T-helper 22 cell (primary cell): ENCODE measurements around the gene C6orf118.

Source experiments
- DNase-seq: peaks from one replicate; pipeline ENCODE4 v3.0.0-alpha.2; 2020; ENCODE audit warnings: low read depth

Gene C6orf118

DNA sequence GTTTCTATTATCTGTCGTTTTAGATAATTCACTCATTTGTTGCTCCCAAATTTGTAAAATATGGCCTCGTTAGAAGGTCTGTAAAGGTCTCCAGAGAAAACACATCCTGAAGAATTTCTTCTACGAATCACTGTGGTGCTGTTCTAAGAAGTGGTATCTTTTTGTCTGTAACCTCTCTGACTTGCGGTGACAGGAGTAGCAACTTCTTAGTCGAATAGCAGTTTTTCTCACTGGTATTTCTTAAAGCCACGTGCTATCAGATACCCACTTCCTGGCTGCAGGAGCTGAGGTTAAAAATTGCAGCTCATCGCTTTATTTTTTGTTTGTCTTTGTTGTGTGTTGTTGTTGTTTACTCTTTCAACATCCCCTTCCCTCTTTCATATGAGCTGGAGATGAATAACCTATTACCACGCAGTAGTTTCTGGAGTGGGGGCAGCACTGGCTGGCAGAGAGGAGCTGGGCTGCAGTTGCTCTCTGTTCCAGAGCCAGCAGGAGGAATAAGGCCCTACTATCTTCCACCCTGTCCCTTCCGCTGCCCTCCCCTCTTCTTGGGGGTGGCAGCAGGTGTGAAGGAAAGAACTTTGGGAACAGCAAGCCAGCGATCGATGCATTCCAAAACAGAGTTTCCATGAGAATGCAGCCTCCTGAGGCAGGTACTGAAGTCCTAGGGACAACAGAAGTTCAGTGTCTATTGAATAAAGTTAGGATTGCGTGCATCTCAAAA lies 64.7 kb downstream of the C6orf118 start:
- no peak for DNase-seq

DNA sequence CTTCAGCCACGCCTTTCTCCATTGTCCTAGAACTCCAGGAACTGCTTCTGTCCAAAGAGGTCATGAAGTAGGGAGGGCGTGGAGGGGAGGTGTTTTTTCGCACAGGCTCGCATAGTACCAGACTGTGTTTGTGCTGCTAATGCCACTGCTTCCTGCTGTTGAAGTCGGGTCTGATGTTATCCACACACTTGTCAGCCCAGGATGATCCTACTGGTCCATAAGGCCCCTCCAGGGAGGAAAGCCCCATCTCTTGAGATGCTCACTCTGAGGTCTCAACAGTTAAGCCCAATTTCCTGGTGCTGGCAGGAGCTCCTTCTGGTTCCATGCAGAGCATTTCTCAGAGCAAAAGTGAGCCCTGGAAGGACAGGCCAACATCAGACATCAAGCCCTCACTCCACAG lies 65.6 kb downstream of the C6orf118 start:
- DNase-seq: no peak

DNA sequence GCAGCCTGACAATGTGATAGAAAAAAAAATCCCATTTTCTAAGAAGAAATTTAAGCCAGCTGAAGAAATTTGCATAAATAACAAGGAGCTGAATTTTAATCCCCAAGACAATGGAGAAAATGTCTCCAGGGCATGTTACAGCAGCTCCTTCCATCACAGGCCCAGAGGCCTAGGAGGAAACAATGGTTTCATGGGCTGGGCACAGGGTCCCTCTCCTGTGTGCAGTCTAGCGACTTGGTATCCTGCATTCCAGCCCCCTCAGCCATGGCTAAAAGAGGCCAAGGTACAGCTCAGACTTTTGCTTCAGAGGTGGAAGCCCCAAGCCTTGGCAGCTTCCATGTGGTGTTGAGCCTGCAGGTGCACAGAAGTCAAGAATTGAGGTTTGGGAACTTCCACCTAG lies 73.1 kb downstream of the C6orf118 start:
- DNase-seq: no peak

DNA sequence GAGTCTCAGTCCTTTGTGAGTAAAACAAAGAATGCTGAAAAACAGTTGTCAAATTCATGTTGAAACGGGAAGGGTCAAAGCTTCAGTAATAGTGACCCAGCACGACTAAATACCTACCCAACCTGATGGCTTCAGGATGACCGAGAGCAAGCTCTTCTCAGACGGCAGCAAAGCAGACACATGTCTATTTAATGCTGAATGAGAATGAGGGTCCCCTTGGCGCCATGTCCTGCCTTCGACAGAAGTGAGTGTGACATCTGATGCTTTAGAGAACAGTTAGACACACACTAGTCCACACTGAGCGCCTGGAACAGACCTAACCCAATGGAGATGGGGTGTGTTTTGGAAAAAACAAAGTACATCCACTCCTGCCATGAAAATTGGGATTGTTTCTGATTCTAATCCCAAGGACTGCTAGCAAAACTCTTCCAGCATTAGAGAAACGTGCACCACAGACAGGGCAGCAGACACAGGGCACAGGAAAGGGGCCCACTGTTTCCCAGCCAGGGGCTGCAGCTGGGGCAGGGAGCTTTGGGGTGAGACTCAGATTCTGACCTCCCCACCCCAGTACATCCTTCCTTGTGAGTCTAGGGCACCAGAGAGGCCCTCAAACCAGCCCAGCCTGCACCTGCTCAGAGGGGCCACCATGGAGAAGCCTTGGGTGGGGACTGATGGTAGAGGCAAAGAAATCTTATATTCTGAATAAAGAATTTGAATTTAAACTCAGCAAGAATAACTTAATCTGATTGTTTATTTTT lies 76.5 kb downstream of the C6orf118 start:
- DNase-seq: no peak

DNA sequence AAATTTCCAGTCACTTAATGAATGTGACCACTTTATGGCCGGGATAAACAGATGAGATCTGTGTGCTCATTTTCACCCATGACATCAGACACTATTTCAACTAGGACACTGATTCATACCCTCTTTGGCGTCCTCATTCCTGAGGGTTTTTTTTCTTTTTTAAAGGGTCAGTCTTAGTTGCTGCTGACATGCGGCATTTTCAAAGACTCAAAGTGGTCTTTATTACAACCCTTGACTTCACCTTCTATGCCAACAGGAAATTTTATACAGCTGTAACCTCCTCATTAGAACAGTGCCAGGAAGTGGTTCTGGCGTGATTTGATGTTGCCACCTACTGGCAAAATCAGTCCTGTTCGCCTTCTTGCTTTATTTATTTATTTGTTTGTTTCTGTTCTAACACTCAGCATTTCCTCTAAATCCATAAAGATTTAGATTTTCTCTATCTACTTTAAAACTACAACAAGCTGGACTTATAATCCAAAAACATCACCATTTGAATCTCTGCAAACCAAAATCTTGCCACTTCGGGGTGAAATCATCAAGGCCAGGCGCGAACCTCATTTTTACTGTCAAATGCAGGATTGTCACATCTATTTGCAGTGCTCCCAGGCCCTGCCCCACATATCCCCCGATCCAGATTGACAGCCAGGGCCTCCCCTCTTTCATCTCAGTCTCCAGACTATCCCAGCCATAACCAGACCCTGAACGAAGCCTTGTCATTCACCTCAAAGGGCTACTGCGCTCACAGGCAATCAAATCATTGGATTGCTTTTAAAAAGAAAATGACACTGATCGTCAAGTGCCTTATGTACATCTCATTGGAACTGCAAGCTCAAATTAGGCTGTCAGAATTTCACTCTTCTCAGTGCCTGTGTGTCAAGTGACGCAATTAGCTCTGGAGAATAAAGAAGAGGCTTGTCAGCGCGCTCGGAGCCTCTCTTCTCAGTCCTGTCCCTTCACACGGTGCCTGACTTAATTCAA lies 77.5 kb downstream of the C6orf118 start:
- DNase-seq: no peak

DNA sequence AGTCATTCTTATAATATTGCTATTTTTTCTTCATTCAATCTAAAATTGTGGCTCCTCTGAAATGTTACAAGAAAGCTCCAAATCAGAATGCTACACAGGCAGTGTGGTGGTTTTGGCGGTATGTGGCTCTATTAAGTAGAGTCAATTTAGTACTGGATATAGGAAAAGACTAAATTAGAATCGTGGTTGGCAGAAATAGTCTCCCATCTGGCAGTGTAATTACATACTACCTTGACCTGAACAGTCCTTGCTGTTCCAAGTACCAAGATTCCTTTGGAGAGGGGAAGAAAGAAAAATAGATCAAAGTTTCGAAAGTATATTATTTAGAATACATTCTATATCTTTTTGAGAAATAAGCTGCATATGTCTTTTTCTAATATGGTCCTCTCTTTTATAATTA lies 78.2 kb downstream of the C6orf118 start:
- no peak for DNase-seq
